Kidney (tissue), 14 donors: ENCODE results near the gene OR2F2. TPM values are rescaled to one million over a fixed set of nuclear protein-coding genes. Genes with fewer than 3 reads are reported as not detected.

ENCODE experiments used
- DNase-seq, 5 donors: peaks; one replicate each; pipeline ENCODE4 v3.0.0-alpha.2; 2013 to 2020
- FAIRE-seq: peaks from 2 replicates; lab custom pipeline; 2012; peaks lifted over from hg19 to GRCh38; lab: Jason Lieb, UNC
- H3K27ac ChIP-seq, 2 donors: one replicate each; pipeline ENCODE4 v1.7.0; 2013; ENCODE audit warnings: low read depth in 2 of 2, low read length in 2 of 2, inconsistent platforms in 1 of 2
- H3K27me3 ChIP-seq: one replicate; pipeline ENCODE4 v1.7.1; 2013; ENCODE audit warnings: low read length, inconsistent platforms; ENCODE audit not compliant: control insufficient read depth, insufficient read depth
- H3K36me3 ChIP-seq, 3 donors: one replicate each; pipeline versions ENCODE4 v1.7.0 to v1.7.1; 2013; ENCODE audit warnings: low read length in 3 of 3, control low read depth in 1 of 3, inconsistent platforms in 1 of 3; ENCODE audit not compliant: insufficient read depth in 3 of 3, control insufficient read depth in 2 of 3
- H3K4me1 ChIP-seq, 3 donors: one replicate each; pipeline versions ENCODE4 v1.7.0 to v1.7.1; 2013; ENCODE audit warnings: low read length in 3 of 3, inconsistent platforms in 1 of 3, low read depth in 1 of 3; ENCODE audit not compliant: control insufficient read depth in 2 of 3, insufficient read depth in 2 of 3
- H3K4me3 ChIP-seq, 3 donors: one replicate each; pipeline versions ENCODE4 v1.7.0 to v1.8.1; 2013; ENCODE audit warnings: low read length in 3 of 3, control low read depth in 1 of 3, inconsistent platforms in 1 of 3
- H3K9ac ChIP-seq, 3 donors: one replicate each; pipeline versions ENCODE4 v1.7.0 to v1.7.1; 2013; ENCODE audit warnings: low read length in 3 of 3, control low read depth in 1 of 3, inconsistent platforms in 1 of 3
- H3K9me3 ChIP-seq, 3 donors: one replicate each; pipeline versions ENCODE4 v1.7.0 to v1.7.1; 2013; ENCODE audit warnings: low read length in 3 of 3, control low read depth in 1 of 3, inconsistent platforms in 1 of 3; ENCODE audit not compliant: control insufficient read depth in 2 of 3, insufficient read depth in 1 of 3
- intact Hi-C: fragments of 100-400 bp; cut with DNase I; formaldehyde crosslinking; loops from one replicate; pipeline ENCODE4 v1.11.1; 2022
- polyA plus RNA-seq: library from polyadenylated mRNA; stranded (reverse); fragments of 350-450 nt; fragmentation: Illumina TruSeq; extraction: RNeasy Lipid Tissue Mini Kit (QIAGEN cat#74804); gene quantifications from one replicate; pipeline ENCODE4 v1.2.3, GENCODE V29; 2014; ENCODE audit warnings: low read depth, low replicate concordance; ENCODE audit not compliant: insufficient read depth
- total RNA-seq: library from RNA; stranded (reverse); fragmentation: NEBNext Ultra II Directional; extraction: Animal tissue kit (Norgen Biotek cat#: 25700); gene quantifications from one replicate; pipeline ENCODE4 v1.2.1, GENCODE V29; 2021
- TF ChIP-seq, protein P1 (sequence below): IDR thresholded peaks from 3 replicates; pipeline ENCODE4 v1.5.1; 2012; ENCODE audit warnings: mild to moderate bottlenecking, moderate library complexity, borderline replicate concordance; ENCODE audit not compliant: insufficient read depth; ENCODE audit errors: extremely low read depth
- donor health status: control.
- donor health status: control.
- donor health status: control.
- donor health status: control.
- donor health status: control.
- donor health status: DM: yes; HTN: yes; CAD: no.
- donor health status: Normal renal cell carcinoma (clear cell type).

Gene OR2F2
- total and polyA plus RNA-seq, 2 donors from 2014 or later: not detected

DNA sequence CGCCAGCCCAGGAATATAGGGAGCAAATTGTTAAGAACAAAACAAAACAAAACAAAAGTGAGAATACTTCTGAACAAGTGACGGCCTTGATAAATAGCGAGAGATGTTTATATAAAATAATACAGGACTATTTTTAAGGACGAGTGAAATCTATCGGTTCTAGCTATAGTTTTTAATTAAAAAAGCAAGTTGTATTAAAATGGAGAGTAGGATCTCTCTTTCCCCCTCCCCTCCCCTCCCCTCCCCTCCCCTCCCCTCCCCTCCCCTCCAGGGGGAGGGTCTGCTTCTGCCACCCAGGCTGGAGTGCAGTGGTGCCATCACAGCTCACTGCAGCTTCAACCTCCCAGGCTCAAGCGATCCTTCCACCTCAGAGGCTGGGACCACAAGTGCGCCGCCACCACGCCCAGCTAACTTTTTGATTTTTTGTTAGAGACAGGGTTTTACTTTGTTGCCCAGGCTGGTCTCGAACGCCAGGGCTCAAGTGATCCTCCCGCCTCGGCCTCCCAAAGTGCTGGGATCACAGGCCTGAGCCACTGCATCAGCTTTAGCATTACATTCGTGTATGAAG is 32.6 kb upstream of the OR2F2 start:
- peaks cover 0 to 16% (median 13%) of the 10 kb centered on the region in 3 donors for H3K4me1 ChIP-seq
- no peak overlapping the region for H3K9ac ChIP-seq
- FAIRE-seq (no peak), DNase-seq (peak in 2 of 5 donors; percentile 54 to 67)
- H3K27me3 ChIP-seq: no peaks in the 10 kb centered on the region
- H3K9me3 ChIP-seq: peaks cover 0 to 3% (median 0%) of the 10 kb centered on the region in 3 donors
- H3K27ac ChIP-seq: peak overlapping the region in 1 of 2 donors; percentile 98
- H3K36me3 ChIP-seq: no peaks in the 10 kb centered on the region
- TF ChIP-seq, protein P1, sequence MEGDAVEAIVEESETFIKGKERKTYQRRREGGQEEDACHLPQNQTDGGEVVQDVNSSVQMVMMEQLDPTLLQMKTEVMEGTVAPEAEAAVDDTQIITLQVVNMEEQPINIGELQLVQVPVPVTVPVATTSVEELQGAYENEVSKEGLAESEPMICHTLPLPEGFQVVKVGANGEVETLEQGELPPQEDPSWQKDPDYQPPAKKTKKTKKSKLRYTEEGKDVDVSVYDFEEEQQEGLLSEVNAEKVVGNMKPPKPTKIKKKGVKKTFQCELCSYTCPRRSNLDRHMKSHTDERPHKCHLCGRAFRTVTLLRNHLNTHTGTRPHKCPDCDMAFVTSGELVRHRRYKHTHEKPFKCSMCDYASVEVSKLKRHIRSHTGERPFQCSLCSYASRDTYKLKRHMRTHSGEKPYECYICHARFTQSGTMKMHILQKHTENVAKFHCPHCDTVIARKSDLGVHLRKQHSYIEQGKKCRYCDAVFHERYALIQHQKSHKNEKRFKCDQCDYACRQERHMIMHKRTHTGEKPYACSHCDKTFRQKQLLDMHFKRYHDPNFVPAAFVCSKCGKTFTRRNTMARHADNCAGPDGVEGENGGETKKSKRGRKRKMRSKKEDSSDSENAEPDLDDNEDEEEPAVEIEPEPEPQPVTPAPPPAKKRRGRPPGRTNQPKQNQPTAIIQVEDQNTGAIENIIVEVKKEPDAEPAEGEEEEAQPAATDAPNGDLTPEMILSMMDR: no peak
- peak overlapping the region in 1 of 3 donors; percentile 98 for H3K4me3 ChIP-seq
- intact Hi-C loops: no loop called here

DNA sequence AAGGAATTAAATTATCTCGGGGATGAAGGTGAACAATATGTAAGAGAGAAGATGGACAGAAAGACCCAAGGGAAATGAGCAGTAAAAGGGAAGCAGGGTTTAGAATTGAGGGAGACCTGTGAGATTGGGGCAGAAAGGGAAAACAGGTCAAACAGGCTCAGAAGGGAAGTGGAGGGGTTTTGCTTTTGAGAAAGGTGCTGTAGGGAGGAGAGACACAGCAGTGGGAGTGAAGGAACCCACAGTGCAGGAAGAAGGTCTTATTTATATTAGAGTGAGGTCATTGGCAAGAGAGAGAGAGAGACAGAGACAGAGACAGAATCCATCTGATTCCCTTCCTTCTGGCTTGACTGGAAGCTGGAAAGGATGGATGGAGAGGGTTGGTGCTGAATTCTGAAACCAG is 29.5 kb upstream of the OR2F2 start:
- intact Hi-C loops: no loop called here
- Histone ChIP-seq H3K4me1 (peaks cover 0 to 6% (median under 1%) of the 10 kb centered on the region in 3 donors), H3K27ac (no peak overlapping the region), H3K9me3 (no peaks in the 10 kb centered on the region), H3K4me3 (no peak overlapping the region), H3K36me3 (no peaks in the 10 kb centered on the region), H3K27me3 (no peaks in the 10 kb centered on the region), H3K9ac (no peak overlapping the region)
- FAIRE-seq: no peak
- DNase-seq: no peak
- TF ChIP-seq, protein P1: no peak

DNA sequence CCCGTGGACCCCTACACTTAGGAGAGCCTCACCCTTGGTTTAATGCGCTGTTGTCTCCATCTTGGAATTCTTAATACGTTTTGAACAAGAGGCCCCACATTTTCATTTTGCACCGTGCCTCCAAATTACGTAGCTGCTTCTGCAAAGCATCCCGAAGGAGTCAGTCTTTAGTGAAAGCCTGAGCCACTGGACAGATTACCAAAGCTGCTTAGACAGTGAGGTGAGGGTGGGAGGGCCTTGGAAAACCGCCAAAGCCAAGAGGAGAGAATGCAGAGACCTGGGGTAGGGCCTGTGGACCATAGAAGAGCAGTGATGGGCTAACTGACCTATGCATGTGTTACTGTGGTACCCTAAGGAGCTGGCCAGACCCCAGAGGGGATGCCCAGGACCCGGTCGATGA is 28.9 kb upstream of the OR2F2 start:
- intact Hi-C loops: no loop called here
- Histone ChIP-seq H3K4me3 (no peak overlapping the region), H3K27ac (no peak overlapping the region), H3K9me3 (no peaks in the 10 kb centered on the region), H3K36me3 (no peaks in the 10 kb centered on the region), H3K9ac (no peak overlapping the region), H3K27me3 (no peaks in the 10 kb centered on the region), H3K4me1 (no peaks in the 10 kb centered on the region)
- TF ChIP-seq, protein P1: no peak
- no peak for FAIRE-seq
- no peak for DNase-seq

DNA sequence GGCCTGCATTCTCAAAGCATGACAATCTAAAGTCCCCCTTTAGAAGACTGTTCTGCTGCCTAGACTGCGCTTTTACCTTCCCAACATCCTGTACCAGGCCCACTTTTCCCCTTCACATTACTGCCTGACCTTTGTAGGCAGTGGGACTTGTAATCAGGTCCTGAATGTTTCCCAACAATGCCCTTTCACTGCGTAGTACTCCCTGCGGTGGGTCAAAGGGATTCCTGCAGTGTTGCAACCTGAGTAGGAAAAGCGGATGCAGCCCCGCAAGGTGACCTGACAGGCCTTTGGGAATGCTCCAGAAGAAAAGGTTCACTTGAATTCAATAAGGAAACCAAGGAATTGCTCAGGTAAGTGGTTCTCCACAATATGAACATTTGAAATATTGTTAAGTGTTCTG is 28.1 kb upstream of the OR2F2 start:
- no peaks in the 10 kb centered on the region for H3K4me1 ChIP-seq
- H3K9ac ChIP-seq: no peak overlapping the region
- TF ChIP-seq, protein P1: no peak
- H3K36me3 ChIP-seq: no peaks in the 10 kb centered on the region
- DNase-seq: no peak
- H3K27me3 ChIP-seq: no peaks in the 10 kb centered on the region
- H3K4me3 ChIP-seq: no peak overlapping the region
- no peak overlapping the region for H3K27ac ChIP-seq
- H3K9me3 ChIP-seq: no peaks in the 10 kb centered on the region
- intact Hi-C loops: no loop called here
- FAIRE-seq: no peak
